Keratinocyte (primary cell): ENCODE results near the gene HAAO. TPM values are rescaled to one million over a fixed set of nuclear protein-coding genes. Genes with fewer than 3 reads are reported as not detected.
"Not testable (repeated sequence)": the region's sequence is repeated elsewhere in the genome, so short reads cannot be mapped to it uniquely, and the experiment has no call there.

Experiments
- DNase-seq: peaks from one replicate; pipeline ENCODE4 v3.0.0-alpha.2; 2011; ENCODE audit warnings: low read depth, missing footprints, low spot score
- FAIRE-seq: peaks from 2 replicates; lab custom pipeline; 2011; peaks lifted over from hg19 to GRCh38; lab: Jason Lieb, UNC
- H2AFZ ChIP-seq: 2 replicates; pipeline ENCODE4 v1.6.0; 2012; ENCODE audit warnings: low read length, control low read depth, inconsistent platforms; ENCODE audit not compliant: control insufficient read depth
- H3K27ac ChIP-seq: 2 replicates; pipeline ENCODE4 v1.5.1; 2011; ENCODE audit warnings: low read length; ENCODE audit not compliant: control insufficient read depth, insufficient read depth
- H3K27me3 ChIP-seq: 3 replicates; pipeline ENCODE4 v1.6.0; 2011; ENCODE audit warnings: low read length; ENCODE audit not compliant: control insufficient read depth, insufficient read depth; ENCODE audit errors: extremely low read depth
- H3K36me3 ChIP-seq, 2 experiments: 2 replicates in 1 of 2; 3 replicates in 1 of 2; pipeline ENCODE4 v1.5.1; 2011; ENCODE audit warnings: low read length in 2 of 2, mild to moderate bottlenecking in 1 of 2; ENCODE audit not compliant: control insufficient read depth in 2 of 2, insufficient read depth in 2 of 2; ENCODE audit errors: extremely low read depth in 1 of 2
- H3K4me1 ChIP-seq: 3 replicates; pipeline ENCODE4 v1.5.1; 2011; ENCODE audit warnings: low read length; ENCODE audit not compliant: control insufficient read depth, insufficient read depth; ENCODE audit errors: extremely low read depth
- H3K4me2 ChIP-seq: 3 replicates; pipeline ENCODE4 v1.6.0; 2011; ENCODE audit warnings: low read depth, low read length; ENCODE audit not compliant: control insufficient read depth, insufficient read depth; ENCODE audit errors: extremely low read depth
- H3K4me3 ChIP-seq, 3 experiments: fragments of 200-600 bp in 1 of 3; sonication (generic) in 1 of 3; 2 replicates in 2 of 3; 3 replicates in 1 of 3; pipeline ENCODE4 v1.5.1; 2011 to 2016; ENCODE audit warnings: low read length in 3 of 3, mild to moderate bottlenecking in 3 of 3, control low read depth in 2 of 3, inconsistent platforms in 1 of 3, low read depth in 1 of 3, mixed read lengths in 1 of 3, mixed run types in 1 of 3, moderate library complexity in 1 of 3; ENCODE audit not compliant: control insufficient read depth in 2 of 3, insufficient read depth in 2 of 3; ENCODE audit errors: extremely low read depth in 1 of 3
- H3K79me2 ChIP-seq: 2 replicates; pipeline ENCODE4 v1.6.0; 2012; ENCODE audit warnings: low read length; ENCODE audit not compliant: control insufficient read depth, insufficient read depth
- H3K9ac ChIP-seq: 3 replicates; pipeline ENCODE4 v1.6.0; 2011; ENCODE audit warnings: low read length; ENCODE audit not compliant: control insufficient read depth, insufficient read depth; ENCODE audit errors: extremely low read depth
- H3K9me1 ChIP-seq: 3 replicates; pipeline ENCODE4 v1.6.0; 2011; ENCODE audit warnings: low read length; ENCODE audit not compliant: control insufficient read depth, insufficient read depth; ENCODE audit errors: extremely low read depth
- H3K9me3 ChIP-seq: 2 replicates; pipeline ENCODE4 v1.5.1; 2012; ENCODE audit warnings: low read depth, low read length; ENCODE audit not compliant: control insufficient read depth
- H4K20me1 ChIP-seq: 3 replicates; pipeline ENCODE4 v1.6.0; 2011; ENCODE audit warnings: low read length; ENCODE audit not compliant: control insufficient read depth, insufficient read depth; ENCODE audit errors: extremely low read depth
- EZH2 ChIP-seq: IDR thresholded peaks from one replicate; pipeline ENCODE4 v1.6.1; 2012; ENCODE audit warnings: inconsistent platforms, mild to moderate bottlenecking, low read length, moderate library complexity
- dilution Hi-C: fragments of 300-500 bp; cut with MboI; formaldehyde crosslinking; loops from one replicate; pipeline ENCODE4 v1.7.0; 2020; ENCODE audit warnings: low sequenced_read_pairs; ENCODE audit not compliant: extremely low pct_ligation_motif_present
- polyA plus RNA-seq, 5 experiments: library from polyadenylated mRNA; depleted of rRNA in 3 of 5; stranded (reverse) in 3 of 5; stranded (forward) in 1 of 5; unstranded in 1 of 5; fragments of >200 nt; gene quantifications; 1 replicate in 1 of 5; 2 replicates in 3 of 5; 3 replicates in 1 of 5; pipeline versions ENCODE4 v1.2.1 to v1.2.3, GENCODE V29; 2011 to 2012; ENCODE audit warnings: missing spikeins in 2 of 5, low read depth in 1 of 5, low replicate concordance in 1 of 5
- TF ChIP-seq, protein P1 (sequence below), 3 experiments: IDR thresholded peaks in 1 of 3; conservative IDR thresholded peaks in 1 of 3; optimal IDR thresholded peaks in 1 of 3; 2 replicates in 2 of 3; 3 replicates in 1 of 3; pipeline versions ENCODE3 to v1.5.1; 2011; ENCODE audit warnings: low read length in 3 of 3, mild to moderate bottlenecking in 3 of 3, moderate library complexity in 2 of 3, control low read depth in 1 of 3, inconsistent platforms in 1 of 3; ENCODE audit not compliant: insufficient read depth in 2 of 3; ENCODE audit errors: extremely low read depth in 1 of 3

The HAAO gene
- polyA plus RNA-seq, 1 donor (not counting 4 experiments of a cell fraction or from before 2014, with no cell fraction given): 0.08 TPM

DNA sequence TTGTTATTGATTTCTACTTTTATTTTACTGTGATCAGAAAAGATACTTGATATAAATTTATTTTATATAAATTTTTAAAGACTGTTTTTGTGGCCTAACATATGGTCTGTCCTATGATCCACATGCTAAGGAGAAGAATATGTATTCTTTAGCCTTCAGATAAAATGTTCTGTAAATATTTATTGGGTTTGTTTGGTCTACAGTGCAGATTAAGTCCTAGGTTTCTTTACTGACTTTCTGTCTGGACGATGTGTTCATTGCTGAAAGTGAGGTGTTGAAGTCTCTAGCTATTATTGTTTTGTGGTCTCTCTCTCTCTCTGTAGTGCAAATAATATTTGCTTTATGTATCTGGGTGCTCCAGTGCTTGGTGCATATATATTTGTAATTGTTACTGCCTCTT lies 58.5 kb downstream of the HAAO start:
- Histone ChIP-seq H3K4me1 (peaks cover 9% of the 10 kb centered on the region), H3K79me2 (no peaks in the 10 kb centered on the region), H3K9me1 (no peaks in the 10 kb centered on the region), H3K9ac (no peak overlapping the region), H3K4me3 (no peak overlapping the region), H2AFZ (no peak overlapping the region), H3K27ac (no peak overlapping the region), H3K36me3 (no peaks in the 10 kb centered on the region), H3K27me3 (no peaks in the 10 kb centered on the region), H4K20me1 (no peaks in the 10 kb centered on the region), H3K9me3 (no peaks in the 10 kb centered on the region), H3K4me2 (no peak overlapping the region)
- dilution Hi-C loops: no loop called here
- FAIRE-seq (no peak), DNase-seq (no peak)
- TF ChIP-seq, protein P1, sequence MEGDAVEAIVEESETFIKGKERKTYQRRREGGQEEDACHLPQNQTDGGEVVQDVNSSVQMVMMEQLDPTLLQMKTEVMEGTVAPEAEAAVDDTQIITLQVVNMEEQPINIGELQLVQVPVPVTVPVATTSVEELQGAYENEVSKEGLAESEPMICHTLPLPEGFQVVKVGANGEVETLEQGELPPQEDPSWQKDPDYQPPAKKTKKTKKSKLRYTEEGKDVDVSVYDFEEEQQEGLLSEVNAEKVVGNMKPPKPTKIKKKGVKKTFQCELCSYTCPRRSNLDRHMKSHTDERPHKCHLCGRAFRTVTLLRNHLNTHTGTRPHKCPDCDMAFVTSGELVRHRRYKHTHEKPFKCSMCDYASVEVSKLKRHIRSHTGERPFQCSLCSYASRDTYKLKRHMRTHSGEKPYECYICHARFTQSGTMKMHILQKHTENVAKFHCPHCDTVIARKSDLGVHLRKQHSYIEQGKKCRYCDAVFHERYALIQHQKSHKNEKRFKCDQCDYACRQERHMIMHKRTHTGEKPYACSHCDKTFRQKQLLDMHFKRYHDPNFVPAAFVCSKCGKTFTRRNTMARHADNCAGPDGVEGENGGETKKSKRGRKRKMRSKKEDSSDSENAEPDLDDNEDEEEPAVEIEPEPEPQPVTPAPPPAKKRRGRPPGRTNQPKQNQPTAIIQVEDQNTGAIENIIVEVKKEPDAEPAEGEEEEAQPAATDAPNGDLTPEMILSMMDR (optimal IDR thresholded peaks at IDR 0.05 in 1 of 3, IDR thresholded peaks at IDR 0.05 in 1 of 3, conservative IDR thresholded peaks at IDR 0.05 in 1 of 3; ENCODE audit: extremely low read depth in 1 of 3, insufficient read depth in 2 of 3, low read length in 3 of 3): no peak
- no peak for TF ChIP-seq EZH2

DNA sequence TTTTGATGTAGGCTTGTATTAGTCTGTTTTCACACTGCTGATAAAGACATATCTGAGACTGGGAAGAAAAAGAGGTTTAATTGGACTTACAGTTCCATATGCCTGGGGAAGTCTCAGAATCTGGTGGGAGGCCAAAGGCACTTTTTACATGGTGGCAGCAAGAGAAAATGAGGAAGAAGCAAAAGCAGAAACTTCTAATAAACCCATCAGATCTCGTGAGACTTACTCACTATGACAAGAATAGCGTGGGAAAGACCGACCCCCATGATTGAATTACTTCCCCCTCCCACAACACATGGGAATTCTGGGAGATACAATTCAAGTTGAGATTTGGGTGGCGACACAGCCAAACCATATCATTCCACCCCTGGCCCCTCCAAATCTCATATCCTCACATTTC lies 61.1 kb downstream of the HAAO start:
- H4K20me1 ChIP-seq, H3K9me1 ChIP-seq, H3K4me1 ChIP-seq, H3K4me2 ChIP-seq, H2AFZ ChIP-seq, FAIRE-seq, H3K27ac ChIP-seq, dilution Hi-C loops, H3K9me3 ChIP-seq, H3K36me3 ChIP-seq, H3K79me2 ChIP-seq, H3K4me3 ChIP-seq, DNase-seq, H3K9ac ChIP-seq, H3K27me3 ChIP-seq: not testable (repeated sequence)

DNA sequence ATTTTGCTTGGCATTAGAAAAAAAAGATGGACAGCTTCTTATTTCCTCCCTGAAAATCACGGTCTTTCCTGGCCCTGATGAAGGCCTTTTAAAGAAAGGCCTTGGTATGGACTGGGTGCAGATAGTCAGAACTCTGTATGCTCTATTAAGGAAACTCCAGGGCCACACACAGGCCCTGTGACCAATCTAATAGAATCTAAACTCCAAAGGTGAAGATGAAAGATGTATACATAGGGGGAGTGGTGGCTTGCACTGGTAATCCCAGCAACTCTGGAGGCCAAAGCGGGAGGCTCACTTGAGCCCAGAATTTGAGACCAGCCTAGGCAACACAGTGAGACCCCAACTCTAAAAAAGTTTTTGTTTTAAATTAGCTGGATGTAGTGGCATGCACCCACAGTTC lies 65.7 kb downstream of the HAAO start:
- Histone ChIP-seq H3K9me3 (no peaks in the 10 kb centered on the region), H2AFZ (no peak overlapping the region), H3K4me2 (no peak overlapping the region), H3K27ac (no peak overlapping the region), H3K79me2 (no peaks in the 10 kb centered on the region), H3K27me3 (no peaks in the 10 kb centered on the region), H3K9me1 (no peaks in the 10 kb centered on the region), H3K4me3 (no peak overlapping the region), H3K4me1 (peaks cover 6% of the 10 kb centered on the region), H4K20me1 (no peaks in the 10 kb centered on the region), H3K9ac (no peak overlapping the region), H3K36me3 (no peaks in the 10 kb centered on the region)
- DNase-seq (no peak), FAIRE-seq (no peak)
- TF ChIP-seq, protein P1 (optimal IDR thresholded peaks at IDR 0.05 in 1 of 3, IDR thresholded peaks at IDR 0.05 in 1 of 3, conservative IDR thresholded peaks at IDR 0.05 in 1 of 3; ENCODE audit: extremely low read depth in 1 of 3, insufficient read depth in 2 of 3, low read length in 3 of 3): no peak
- no peak for TF ChIP-seq EZH2
- dilution Hi-C loops: no loop called here
